ENCODE measurements around the gene RBM24. TPM values are rescaled to one million over a fixed set of nuclear protein-coding genes. Genes with fewer than 3 reads are reported as not detected.

RBM24 gene
- total RNA-seq, result 0.59 TPM in 1 of 2 replicates, not detected in the other

DNA sequence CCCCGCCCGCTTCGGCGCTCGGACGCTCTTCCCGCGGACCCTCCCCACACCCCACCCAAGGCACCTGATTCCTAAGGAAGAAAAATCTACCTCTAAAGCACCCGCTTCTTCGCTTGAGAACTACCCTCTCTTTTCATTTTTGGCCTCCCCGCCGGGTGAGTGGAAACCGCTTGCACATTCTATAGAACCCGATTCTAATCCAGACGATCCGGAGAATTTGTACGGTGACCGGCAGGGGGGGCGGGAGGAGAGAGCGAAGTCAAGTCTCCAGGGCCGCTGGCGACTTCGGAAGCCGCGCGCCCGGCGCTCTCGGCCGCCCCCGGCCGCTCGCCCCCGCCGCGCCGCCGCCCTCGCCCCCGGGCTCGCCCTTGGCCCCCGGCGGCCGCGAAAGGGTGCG is at the start of gene RBM24:
Gene RBM24 (plus strand): TSS at position 262 of the 397 bp plus-strand sequence. CDS start 221 bp downstream, outside the sequence.

Other genes with a start within 250 kb of the RBM24 start
- gene STMND1, start 179.3 kb upstream of the RBM24 start, total RNA-seq, result not detected in 2 replicates
- 0.20 TPM in 1 of 2 replicates, not detected in the other for gene CAP2, start 112.2 kb downstream of the RBM24 start, total RNA-seq

Data from subcutaneous preadipocyte (primary cell).